OCI-LY1 (cell line): Measurements from ENCODE around the gene GAS6.

Experiments
- EZH2 ChIP-seq: fragments of 200-600 bp; sonication (generic), shearing (Covaris generic); IDR thresholded peaks from 2 replicates; pipeline ENCODE4 v1.8.0; 2017; ENCODE audit warnings: borderline replicate concordance, mixed run types, mild to moderate bottlenecking, antibody characterized with exemption, low read length, moderate library complexity, mixed read lengths
- TF ChIP-seq, protein P1 (sequence below): fragments of 200-600 bp; sonication (generic), shearing (Covaris generic); IDR thresholded peaks from 2 replicates; pipeline ENCODE4 v1.5.1; 2017; ENCODE audit warnings: mild to moderate bottlenecking, antibody characterized with exemption, low read length, moderate library complexity, mixed read lengths

DNA sequence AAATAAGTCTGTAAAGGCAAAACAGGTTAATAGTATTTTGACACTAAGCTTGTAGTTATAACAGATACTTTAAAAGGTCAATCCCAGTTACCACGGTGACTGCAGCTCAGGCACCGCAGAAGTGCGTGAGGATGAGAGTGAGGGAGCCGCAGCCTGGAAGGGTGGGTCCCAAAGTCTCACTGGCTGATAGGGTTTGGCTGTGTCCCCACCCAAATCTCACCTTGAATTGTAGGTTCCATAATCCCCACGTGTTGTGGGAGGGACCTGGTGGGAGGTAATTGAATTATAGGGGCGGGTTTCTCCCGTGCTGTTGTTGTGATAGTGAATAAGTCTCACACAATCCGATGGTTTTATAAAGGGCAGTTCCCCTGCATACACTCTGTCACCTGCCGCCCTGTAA is 40.0 kb upstream of the GAS6 start:
- TF ChIP-seq, protein P1, sequence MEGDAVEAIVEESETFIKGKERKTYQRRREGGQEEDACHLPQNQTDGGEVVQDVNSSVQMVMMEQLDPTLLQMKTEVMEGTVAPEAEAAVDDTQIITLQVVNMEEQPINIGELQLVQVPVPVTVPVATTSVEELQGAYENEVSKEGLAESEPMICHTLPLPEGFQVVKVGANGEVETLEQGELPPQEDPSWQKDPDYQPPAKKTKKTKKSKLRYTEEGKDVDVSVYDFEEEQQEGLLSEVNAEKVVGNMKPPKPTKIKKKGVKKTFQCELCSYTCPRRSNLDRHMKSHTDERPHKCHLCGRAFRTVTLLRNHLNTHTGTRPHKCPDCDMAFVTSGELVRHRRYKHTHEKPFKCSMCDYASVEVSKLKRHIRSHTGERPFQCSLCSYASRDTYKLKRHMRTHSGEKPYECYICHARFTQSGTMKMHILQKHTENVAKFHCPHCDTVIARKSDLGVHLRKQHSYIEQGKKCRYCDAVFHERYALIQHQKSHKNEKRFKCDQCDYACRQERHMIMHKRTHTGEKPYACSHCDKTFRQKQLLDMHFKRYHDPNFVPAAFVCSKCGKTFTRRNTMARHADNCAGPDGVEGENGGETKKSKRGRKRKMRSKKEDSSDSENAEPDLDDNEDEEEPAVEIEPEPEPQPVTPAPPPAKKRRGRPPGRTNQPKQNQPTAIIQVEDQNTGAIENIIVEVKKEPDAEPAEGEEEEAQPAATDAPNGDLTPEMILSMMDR = no peak
- no peak for TF ChIP-seq EZH2
